Measurements from ENCODE around the gene EP300. TPM values are rescaled to one million over a fixed set of nuclear protein-coding genes. Genes with fewer than 3 reads are reported as not detected.

Gene EP300
- total and polyA plus RNA-seq, 2 of the 8 experiments (the other 6 are each of a cell fraction or from before 2014, with no cell fraction given), result 39.5 to 109 TPM

DNA sequence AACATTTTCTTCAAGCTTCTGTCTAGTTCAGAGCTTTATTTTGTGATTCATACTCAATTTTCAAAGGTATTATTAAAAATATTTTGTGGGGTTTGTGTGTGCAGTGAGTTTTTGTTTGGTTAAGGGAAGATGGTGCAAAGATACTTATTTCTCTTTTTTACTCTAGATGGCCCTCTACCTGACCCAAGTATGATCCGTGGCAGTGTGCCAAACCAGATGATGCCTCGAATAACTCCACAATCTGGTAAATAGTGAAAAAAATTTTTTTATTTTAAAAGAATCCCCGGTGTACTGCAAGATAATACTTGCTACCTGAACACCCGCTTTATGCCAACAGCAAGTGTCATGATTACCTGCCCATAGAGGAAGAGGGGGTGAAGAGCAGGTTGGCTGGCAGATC, 54.2 kb downstream of the EP300 start (continued):
- TF ChIP-seq, protein P1, sequence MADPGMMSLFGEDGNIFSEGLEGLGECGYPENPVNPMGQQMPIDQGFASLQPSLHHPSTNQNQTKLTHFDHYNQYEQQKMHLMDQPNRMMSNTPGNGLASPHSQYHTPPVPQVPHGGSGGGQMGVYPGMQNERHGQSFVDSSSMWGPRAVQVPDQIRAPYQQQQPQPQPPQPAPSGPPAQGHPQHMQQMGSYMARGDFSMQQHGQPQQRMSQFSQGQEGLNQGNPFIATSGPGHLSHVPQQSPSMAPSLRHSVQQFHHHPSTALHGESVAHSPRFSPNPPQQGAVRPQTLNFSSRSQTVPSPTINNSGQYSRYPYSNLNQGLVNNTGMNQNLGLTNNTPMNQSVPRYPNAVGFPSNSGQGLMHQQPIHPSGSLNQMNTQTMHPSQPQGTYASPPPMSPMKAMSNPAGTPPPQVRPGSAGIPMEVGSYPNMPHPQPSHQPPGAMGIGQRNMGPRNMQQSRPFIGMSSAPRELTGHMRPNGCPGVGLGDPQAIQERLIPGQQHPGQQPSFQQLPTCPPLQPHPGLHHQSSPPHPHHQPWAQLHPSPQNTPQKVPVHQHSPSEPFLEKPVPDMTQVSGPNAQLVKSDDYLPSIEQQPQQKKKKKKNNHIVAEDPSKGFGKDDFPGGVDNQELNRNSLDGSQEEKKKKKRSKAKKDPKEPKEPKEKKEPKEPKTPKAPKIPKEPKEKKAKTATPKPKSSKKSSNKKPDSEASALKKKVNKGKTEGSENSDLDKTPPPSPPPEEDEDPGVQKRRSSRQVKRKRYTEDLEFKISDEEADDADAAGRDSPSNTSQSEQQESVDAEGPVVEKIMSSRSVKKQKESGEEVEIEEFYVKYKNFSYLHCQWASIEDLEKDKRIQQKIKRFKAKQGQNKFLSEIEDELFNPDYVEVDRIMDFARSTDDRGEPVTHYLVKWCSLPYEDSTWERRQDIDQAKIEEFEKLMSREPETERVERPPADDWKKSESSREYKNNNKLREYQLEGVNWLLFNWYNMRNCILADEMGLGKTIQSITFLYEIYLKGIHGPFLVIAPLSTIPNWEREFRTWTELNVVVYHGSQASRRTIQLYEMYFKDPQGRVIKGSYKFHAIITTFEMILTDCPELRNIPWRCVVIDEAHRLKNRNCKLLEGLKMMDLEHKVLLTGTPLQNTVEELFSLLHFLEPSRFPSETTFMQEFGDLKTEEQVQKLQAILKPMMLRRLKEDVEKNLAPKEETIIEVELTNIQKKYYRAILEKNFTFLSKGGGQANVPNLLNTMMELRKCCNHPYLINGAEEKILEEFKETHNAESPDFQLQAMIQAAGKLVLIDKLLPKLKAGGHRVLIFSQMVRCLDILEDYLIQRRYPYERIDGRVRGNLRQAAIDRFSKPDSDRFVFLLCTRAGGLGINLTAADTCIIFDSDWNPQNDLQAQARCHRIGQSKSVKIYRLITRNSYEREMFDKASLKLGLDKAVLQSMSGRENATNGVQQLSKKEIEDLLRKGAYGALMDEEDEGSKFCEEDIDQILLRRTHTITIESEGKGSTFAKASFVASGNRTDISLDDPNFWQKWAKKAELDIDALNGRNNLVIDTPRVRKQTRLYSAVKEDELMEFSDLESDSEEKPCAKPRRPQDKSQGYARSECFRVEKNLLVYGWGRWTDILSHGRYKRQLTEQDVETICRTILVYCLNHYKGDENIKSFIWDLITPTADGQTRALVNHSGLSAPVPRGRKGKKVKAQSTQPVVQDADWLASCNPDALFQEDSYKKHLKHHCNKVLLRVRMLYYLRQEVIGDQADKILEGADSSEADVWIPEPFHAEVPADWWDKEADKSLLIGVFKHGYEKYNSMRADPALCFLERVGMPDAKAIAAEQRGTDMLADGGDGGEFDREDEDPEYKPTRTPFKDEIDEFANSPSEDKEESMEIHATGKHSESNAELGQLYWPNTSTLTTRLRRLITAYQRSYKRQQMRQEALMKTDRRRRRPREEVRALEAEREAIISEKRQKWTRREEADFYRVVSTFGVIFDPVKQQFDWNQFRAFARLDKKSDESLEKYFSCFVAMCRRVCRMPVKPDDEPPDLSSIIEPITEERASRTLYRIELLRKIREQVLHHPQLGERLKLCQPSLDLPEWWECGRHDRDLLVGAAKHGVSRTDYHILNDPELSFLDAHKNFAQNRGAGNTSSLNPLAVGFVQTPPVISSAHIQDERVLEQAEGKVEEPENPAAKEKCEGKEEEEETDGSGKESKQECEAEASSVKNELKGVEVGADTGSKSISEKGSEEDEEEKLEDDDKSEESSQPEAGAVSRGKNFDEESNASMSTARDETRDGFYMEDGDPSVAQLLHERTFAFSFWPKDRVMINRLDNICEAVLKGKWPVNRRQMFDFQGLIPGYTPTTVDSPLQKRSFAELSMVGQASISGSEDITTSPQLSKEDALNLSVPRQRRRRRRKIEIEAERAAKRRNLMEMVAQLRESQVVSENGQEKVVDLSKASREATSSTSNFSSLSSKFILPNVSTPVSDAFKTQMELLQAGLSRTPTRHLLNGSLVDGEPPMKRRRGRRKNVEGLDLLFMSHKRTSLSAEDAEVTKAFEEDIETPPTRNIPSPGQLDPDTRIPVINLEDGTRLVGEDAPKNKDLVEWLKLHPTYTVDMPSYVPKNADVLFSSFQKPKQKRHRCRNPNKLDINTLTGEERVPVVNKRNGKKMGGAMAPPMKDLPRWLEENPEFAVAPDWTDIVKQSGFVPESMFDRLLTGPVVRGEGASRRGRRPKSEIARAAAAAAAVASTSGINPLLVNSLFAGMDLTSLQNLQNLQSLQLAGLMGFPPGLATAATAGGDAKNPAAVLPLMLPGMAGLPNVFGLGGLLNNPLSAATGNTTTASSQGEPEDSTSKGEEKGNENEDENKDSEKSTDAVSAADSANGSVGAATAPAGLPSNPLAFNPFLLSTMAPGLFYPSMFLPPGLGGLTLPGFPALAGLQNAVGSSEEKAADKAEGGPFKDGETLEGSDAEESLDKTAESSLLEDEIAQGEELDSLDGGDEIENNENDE (IDR thresholded peaks at IDR 0.05; ENCODE audit: insufficient replicate concordance, low read length), result no peak
- TF ChIP-seq HDAC6 (IDR thresholded peaks at IDR 0.05; ENCODE audit: low read depth, low read length) (no peak), CHD2 (IDR thresholded peaks at IDR 0.05; ENCODE audit: low read length) (no peak), RBBP5 (IDR thresholded peaks at IDR 0.05; ENCODE audit: borderline replicate concordance, low read depth, low read length) (no peak), SIN3A (conservative IDR thresholded peaks at IDR 0.05 in 1 of 2, IDR thresholded peaks at IDR 0.05 in 1 of 2; ENCODE audit: low read depth in 1 of 2, low read length in 2 of 2) (no peak), SIRT6 (IDR thresholded peaks at IDR 0.05; ENCODE audit: low read length) (no peak), SP1 (IDR thresholded peaks at IDR 0.05; ENCODE audit: low read depth, low read length) (no peak), BACH1 (IDR thresholded peaks at IDR 0.05; ENCODE audit: low read length) (no peak), CBX5 (IDR thresholded peaks at IDR 0.05; ENCODE audit: low read depth, low read length) (no peak), NRF1 (IDR thresholded peaks at IDR 0.05; ENCODE audit: low read depth, low read length) (no peak)
